ENCODE results near the gene RBM6.

Gene RBM6

DNA sequence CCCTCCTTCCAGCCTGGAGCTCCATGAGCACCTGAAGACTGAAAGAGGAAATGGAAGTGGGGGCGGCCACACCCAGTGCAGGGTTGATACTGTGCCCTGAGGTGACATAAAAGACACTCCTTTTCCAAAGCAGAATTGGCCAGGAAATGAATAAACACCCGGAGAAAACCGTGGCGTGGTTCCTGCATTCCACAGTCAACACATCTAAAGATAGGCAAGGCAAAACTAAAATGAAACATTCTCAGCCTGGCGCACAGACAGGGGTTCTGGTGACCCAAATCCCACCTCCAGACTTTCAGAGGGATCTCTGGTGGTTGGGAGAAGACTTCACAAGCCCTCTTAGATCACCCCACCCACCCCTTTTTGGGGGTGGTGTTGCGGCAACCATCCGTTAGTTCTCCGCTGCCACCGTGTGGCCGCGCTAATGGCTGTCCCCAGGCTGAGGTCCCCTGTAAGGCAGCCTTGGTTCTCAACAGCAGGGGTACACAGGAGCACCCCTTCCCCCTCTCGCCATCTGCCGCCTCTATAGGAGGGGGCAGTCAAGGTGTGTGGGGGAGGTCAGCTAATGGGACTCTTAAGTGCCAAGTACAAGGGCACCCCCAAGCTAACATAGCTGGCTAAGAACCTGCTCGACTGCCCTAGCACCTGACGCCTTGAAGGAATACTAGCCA, 33.7 kb upstream of the RBM6 start:
- Histone ChIP-seq H3K4me3 (ENCODE audit: control insufficient read depth in 1 of 7, extremely low read depth in 1 of 7, insufficient read depth in 4 of 7, low read depth in 2 of 7, low read length in 6 of 7) (peak overlapping the region in 5 of 7 experiments; percentile 23 to 70 (median 44)), H3K9me3 (ENCODE audit: control extremely low read depth in 1 of 5, control insufficient read depth in 4 of 5, insufficient read depth in 2 of 5, low read depth in 1 of 5, low read length in 4 of 5) (no peaks in the 10 kb centered on the region), H3K4me1 (ENCODE audit: control extremely low read depth in 1 of 4, control insufficient read depth in 4 of 4, insufficient read depth in 4 of 4, low read length in 3 of 4) (peaks cover 0 to 22% (median 20%) of the 10 kb centered on the region in 4 experiments), H3K27me3 (replicated peaks in 2 of 5; ENCODE audit: control insufficient read depth in 4 of 5, insufficient read depth in 5 of 5, low read length in 4 of 5) (no peaks in the 10 kb centered on the region), H3K27ac (ENCODE audit: insufficient read depth in 1 of 2, low read depth in 1 of 2, low read length in 2 of 2, poor library complexity in 1 of 2, severe bottlenecking in 2 of 2) (peak overlapping the region in 1 of 2 experiments; percentile 17), H3K36me3 (ENCODE audit: control insufficient read depth in 4 of 4, insufficient read depth in 4 of 4, low read length in 3 of 4) (peaks cover 0 to 23% (median 14%) of the 10 kb centered on the region in 4 experiments)
- CTCF ChIA-PET: interaction anchor here (0.7 to 4.0 kb wide), 21 partner anchors 9 to 203 kb away, joined by 3 to 26 read pairs (median 6); partner anchors contain the start of genes INKA1, MON1A, RBM5 and TRAIP
- POLR2A ChIA-PET: interaction anchor here (0.9 kb wide), 1 partner anchor 104 kb away, joined by 3 read pairs; the partner anchor contains the start of gene INKA1
- peak; percentile 66 to 80 (median 79) for DNase-seq
- 25% methylated on average over 8 of the region's 15 CpGs for WGBS (ENCODE audit: insufficient coverage)

DNA sequence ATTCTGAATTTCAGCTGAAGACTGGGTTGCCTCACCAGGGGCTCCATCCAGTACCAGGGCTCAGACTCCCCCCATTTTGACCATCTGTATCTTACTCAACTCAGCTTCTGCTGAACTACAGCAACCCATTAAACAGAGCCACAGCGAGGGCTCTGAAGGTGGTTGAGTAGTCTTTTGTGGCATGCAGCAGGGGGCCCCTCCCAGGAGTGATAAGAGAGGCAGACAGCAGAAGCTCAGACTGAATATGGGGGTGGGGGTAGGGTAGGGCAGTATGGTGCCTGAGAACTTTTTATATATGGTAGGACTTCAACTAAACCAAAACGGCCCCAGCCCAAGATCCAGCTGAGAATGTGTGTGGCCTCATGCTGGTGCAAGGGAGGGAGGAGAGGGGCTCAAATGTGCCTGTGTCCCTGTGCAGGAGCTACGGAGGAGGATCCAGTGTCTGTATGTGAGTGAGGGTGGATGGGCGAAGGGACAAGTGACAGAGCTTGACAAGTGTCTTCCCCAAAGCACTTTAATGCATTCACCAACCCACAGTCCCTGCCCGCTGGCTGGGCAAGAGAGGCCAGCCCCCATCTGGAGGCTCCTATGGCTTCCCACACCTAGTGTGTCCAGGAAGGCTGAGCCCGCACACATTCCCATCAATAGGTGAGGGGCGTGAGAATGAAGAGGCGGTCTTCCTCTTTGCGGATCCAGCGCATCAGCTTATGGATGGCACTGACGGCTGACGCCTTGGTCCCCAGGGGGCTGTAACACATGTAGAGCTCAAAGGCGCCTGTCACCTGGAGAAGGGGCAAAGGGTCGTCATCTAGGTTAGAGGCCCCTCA, 31.4 kb upstream of the RBM6 start:
- CTCF ChIA-PET: interaction anchor here (1.1 to 5.4 kb wide), 7 partner anchors 7 to 69 kb away, joined by 3 to 55 read pairs (median 10); partner anchors contain the start of gene MON1A
- WGBS (ENCODE audit: insufficient coverage): over 99% methylated on average over 10 of the region's 14 CpGs
- Histone ChIP-seq H3K9me3 (ENCODE audit: control extremely low read depth in 1 of 5, control insufficient read depth in 4 of 5, insufficient read depth in 2 of 5, low read depth in 1 of 5, low read length in 4 of 5) (no peaks in the 10 kb centered on the region), H3K4me3 (ENCODE audit: control insufficient read depth in 1 of 7, extremely low read depth in 1 of 7, insufficient read depth in 4 of 7, low read depth in 2 of 7, low read length in 6 of 7) (no peak overlapping the region), H3K36me3 (ENCODE audit: control insufficient read depth in 4 of 4, insufficient read depth in 4 of 4, low read length in 3 of 4) (peaks cover 0 to 39% (median 22%) of the 10 kb centered on the region in 4 experiments), H3K27me3 (replicated peaks in 2 of 5; ENCODE audit: control insufficient read depth in 4 of 5, insufficient read depth in 5 of 5, low read length in 4 of 5) (no peaks in the 10 kb centered on the region), H3K4me1 (ENCODE audit: control extremely low read depth in 1 of 4, control insufficient read depth in 4 of 4, insufficient read depth in 4 of 4, low read length in 3 of 4) (peaks cover 0 to 19% (median 16%) of the 10 kb centered on the region in 4 experiments), H3K27ac (ENCODE audit: insufficient read depth in 1 of 2, low read depth in 1 of 2, low read length in 2 of 2, poor library complexity in 1 of 2, severe bottlenecking in 2 of 2) (no peak overlapping the region)
- POLR2A ChIA-PET: no interaction called here
- no peak for DNase-seq

DNA sequence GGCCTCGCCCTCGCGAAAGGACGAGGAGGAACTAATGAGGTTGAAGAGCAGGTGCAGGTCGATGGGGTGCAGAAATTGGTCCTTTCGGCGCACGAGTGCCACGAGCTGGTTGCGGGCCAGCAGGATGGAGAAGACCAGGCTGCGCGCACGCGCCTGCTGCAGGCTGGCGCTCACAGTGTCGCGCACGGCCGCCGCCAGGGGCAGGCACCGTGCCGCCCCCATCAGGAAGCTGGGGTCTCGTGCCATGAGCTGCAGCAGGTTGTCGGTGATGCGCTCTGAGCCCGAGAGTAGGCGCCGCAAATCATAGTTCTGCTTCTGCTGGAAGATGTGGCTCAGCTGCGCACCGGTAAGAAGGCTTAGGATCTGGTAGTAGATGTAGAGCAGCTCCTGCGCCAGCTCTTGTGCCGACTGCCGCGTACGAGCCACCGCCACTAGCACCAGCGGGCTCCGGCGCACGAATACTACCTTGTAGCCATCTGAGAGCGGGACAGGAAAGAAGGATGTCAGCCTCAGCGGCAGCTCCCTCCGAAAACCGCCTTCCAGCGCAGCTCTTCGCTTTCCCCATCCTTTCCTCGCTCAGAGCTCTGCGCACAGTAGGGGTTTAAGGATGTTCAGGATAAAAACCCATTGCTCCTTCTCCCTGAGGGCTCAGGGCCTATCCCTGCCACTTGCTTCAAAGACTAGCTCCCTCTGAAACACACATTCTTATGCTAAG, 29.4 kb upstream of the RBM6 start:
- no peak overlapping the region for H3K4me3 ChIP-seq (ENCODE audit: control insufficient read depth in 1 of 7, extremely low read depth in 1 of 7, insufficient read depth in 4 of 7, low read depth in 2 of 7, low read length in 6 of 7)
- 95% methylated on average over 46 of the region's 48 CpGs for WGBS (ENCODE audit: insufficient coverage)
- H3K36me3 ChIP-seq (ENCODE audit: control insufficient read depth in 4 of 4, insufficient read depth in 4 of 4, low read length in 3 of 4): peaks cover 0 to 39% (median 22%) of the 10 kb centered on the region in 4 experiments

DNA sequence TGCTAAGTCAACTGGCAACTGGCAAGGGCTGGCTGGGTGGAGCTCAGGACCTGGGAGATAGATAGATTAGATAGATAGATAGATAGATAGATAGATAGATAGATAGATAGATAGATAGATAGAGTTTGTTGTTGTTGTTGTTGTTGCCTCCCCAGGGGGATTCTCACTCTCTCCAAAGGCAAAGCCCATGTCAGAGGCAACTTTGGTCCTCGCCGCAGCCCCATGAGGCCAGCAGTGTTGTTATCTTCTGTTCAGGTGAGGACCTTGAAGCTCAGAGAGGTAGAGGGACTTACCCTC, 28.9 kb upstream of the RBM6 start:
- CTCF ChIA-PET: interaction anchor here (1.3 to 5.4 kb wide), 3 partner anchors 11 to 109 kb away, joined by 3 to 55 read pairs (median 4); no protein-coding TSS in a partner anchor
- DNase-seq: no peak
- POLR2A ChIA-PET: interaction anchor here (0.5 kb wide), 1 partner anchor 37 kb away, joined by 5 read pairs; no protein-coding TSS in a partner anchor
- no CpG with 5 or more reads among the region's 2 CpGs for WGBS (ENCODE audit: insufficient coverage)
- peaks cover 0 to 6% (median 4%) of the 10 kb centered on the region in 4 experiments for H3K4me1 ChIP-seq (ENCODE audit: control extremely low read depth in 1 of 4, control insufficient read depth in 4 of 4, insufficient read depth in 4 of 4, low read length in 3 of 4)
- H3K9me3 ChIP-seq (ENCODE audit: control extremely low read depth in 1 of 5, control insufficient read depth in 4 of 5, insufficient read depth in 2 of 5, low read depth in 1 of 5, low read length in 4 of 5): no peaks in the 10 kb centered on the region
- H3K4me3 ChIP-seq (ENCODE audit: control insufficient read depth in 1 of 7, extremely low read depth in 1 of 7, insufficient read depth in 4 of 7, low read depth in 2 of 7, low read length in 6 of 7): no peak overlapping the region
- no peaks in the 10 kb centered on the region for H3K27me3 ChIP-seq (replicated peaks in 2 of 5; ENCODE audit: control insufficient read depth in 4 of 5, insufficient read depth in 5 of 5, low read length in 4 of 5)
- no peak overlapping the region for H3K27ac ChIP-seq (ENCODE audit: insufficient read depth in 1 of 2, low read depth in 1 of 2, low read length in 2 of 2, poor library complexity in 1 of 2, severe bottlenecking in 2 of 2)
- H3K36me3 ChIP-seq (ENCODE audit: control insufficient read depth in 4 of 4, insufficient read depth in 4 of 4, low read length in 3 of 4): peaks cover 0 to 39% (median 22%) of the 10 kb centered on the region in 4 experiments

More for the DNA sequence above, 29.4 kb upstream of the RBM6 start:
- Histone ChIP-seq H3K27ac (ENCODE audit: insufficient read depth in 1 of 2, low read depth in 1 of 2, low read length in 2 of 2, poor library complexity in 1 of 2, severe bottlenecking in 2 of 2) (no peak overlapping the region), H3K4me1 (ENCODE audit: control extremely low read depth in 1 of 4, control insufficient read depth in 4 of 4, insufficient read depth in 4 of 4, low read length in 3 of 4) (peaks cover 0 to 11% (median 9%) of the 10 kb centered on the region in 4 experiments), H3K27me3 (replicated peaks in 2 of 5; ENCODE audit: control insufficient read depth in 4 of 5, insufficient read depth in 5 of 5, low read length in 4 of 5) (no peaks in the 10 kb centered on the region), H3K9me3 (ENCODE audit: control extremely low read depth in 1 of 5, control insufficient read depth in 4 of 5, insufficient read depth in 2 of 5, low read depth in 1 of 5, low read length in 4 of 5) (no peaks in the 10 kb centered on the region)
- DNase-seq: no peak
- POLR2A ChIA-PET: interaction anchor here (0.6 kb wide), 1 partner anchor 16 kb away, joined by 3 read pairs; no protein-coding TSS in a partner anchor
- CTCF ChIA-PET: interaction anchor here (1.2 to 5.4 kb wide), 4 partner anchors 10 to 109 kb away, joined by 3 to 55 read pairs (median 6); no protein-coding TSS in a partner anchor

DNA sequence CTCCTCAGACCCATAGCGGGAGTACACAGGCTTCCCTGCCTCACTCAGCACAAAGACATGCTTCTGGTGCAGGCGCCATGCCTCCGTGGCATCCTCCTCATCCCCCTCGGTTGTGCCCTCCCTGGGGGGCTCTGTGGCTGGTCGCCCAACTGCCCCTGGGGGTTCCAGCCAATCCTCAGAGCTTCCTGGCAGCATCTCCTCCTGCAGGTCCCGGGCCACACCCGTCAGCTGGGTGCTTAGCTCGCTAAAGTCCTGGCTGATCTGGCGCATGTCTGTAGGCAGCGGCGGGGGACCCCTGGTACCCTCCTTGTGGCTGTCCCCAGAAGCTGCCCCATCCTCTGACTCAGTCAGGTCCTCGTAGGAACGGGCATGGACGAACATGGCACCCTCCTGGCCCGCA, 28.3 kb upstream of the RBM6 start:
- Histone ChIP-seq H3K4me3 (ENCODE audit: control insufficient read depth in 1 of 7, extremely low read depth in 1 of 7, insufficient read depth in 4 of 7, low read depth in 2 of 7, low read length in 6 of 7) (no peak overlapping the region), H3K9me3 (ENCODE audit: control extremely low read depth in 1 of 5, control insufficient read depth in 4 of 5, insufficient read depth in 2 of 5, low read depth in 1 of 5, low read length in 4 of 5) (no peaks in the 10 kb centered on the region), H3K36me3 (ENCODE audit: control insufficient read depth in 4 of 4, insufficient read depth in 4 of 4, low read length in 3 of 4) (peaks cover 0 to 39% (median 22%) of the 10 kb centered on the region in 4 experiments), H3K27ac (ENCODE audit: insufficient read depth in 1 of 2, low read depth in 1 of 2, low read length in 2 of 2, poor library complexity in 1 of 2, severe bottlenecking in 2 of 2) (no peak overlapping the region), H3K27me3 (replicated peaks in 2 of 5; ENCODE audit: control insufficient read depth in 4 of 5, insufficient read depth in 5 of 5, low read length in 4 of 5) (no peaks in the 10 kb centered on the region), H3K4me1 (ENCODE audit: control extremely low read depth in 1 of 4, control insufficient read depth in 4 of 4, insufficient read depth in 4 of 4, low read length in 3 of 4) (peaks cover 0 to under 1% (median under 1%) of the 10 kb centered on the region in 4 experiments)
- ChIA-PET CTCF (interaction anchor here (1.3 to 5.4 kb wide), 2 partner anchors 12 to 72 kb away, joined by 3 to 55 read pairs; no protein-coding TSS in a partner anchor), POLR2A (interaction anchor here (0.5 kb wide), 1 partner anchor 37 kb away, joined by 5 read pairs; no protein-coding TSS in a partner anchor)
- no peak for DNase-seq
- 96% methylated on average over 15 of the region's 15 CpGs for WGBS (ENCODE audit: insufficient coverage)

DNA sequence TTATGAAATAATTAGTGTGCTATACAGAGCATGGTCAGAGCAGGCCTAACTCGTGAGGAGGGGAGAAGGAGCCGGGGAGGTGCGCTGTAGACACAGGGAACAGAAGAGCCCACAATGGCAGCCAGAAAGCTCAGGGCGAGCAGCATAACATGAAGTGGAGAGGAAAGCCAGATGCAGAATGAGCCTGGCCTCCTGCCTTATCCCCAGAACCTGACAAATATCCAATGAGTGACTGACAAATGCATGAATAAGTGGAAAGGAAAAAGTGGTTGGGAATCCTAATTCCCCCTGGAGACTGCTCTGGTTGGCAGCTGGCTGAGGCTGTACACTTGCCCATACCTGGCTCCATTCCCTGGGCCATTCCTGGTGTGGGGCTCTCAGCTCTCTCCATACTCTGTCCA, 27.1 kb upstream of the RBM6 start:
- H3K4me3 ChIP-seq (ENCODE audit: control insufficient read depth in 1 of 7, extremely low read depth in 1 of 7, insufficient read depth in 4 of 7, low read depth in 2 of 7, low read length in 6 of 7): no peak overlapping the region
- CTCF ChIA-PET: interaction anchor here (0.9 to 5.4 kb wide), 2 partner anchors 11 to 73 kb away, joined by 3 to 55 read pairs; no protein-coding TSS in a partner anchor
- peaks cover 0 to 39% (median 22%) of the 10 kb centered on the region in 4 experiments for H3K36me3 ChIP-seq (ENCODE audit: control insufficient read depth in 4 of 4, insufficient read depth in 4 of 4, low read length in 3 of 4)
- POLR2A ChIA-PET: interaction anchor here (0.5 to 0.6 kb wide), 2 partner anchors 47 to 122 kb away, joined by 3 to 7 read pairs; no protein-coding TSS in a partner anchor
- no peak overlapping the region for H3K27ac ChIP-seq (ENCODE audit: insufficient read depth in 1 of 2, low read depth in 1 of 2, low read length in 2 of 2, poor library complexity in 1 of 2, severe bottlenecking in 2 of 2)
- WGBS (ENCODE audit: insufficient coverage): 96% methylated on average over 3 of the region's 4 CpGs
- H3K27me3 ChIP-seq (replicated peaks in 2 of 5; ENCODE audit: control insufficient read depth in 4 of 5, insufficient read depth in 5 of 5, low read length in 4 of 5): no peaks in the 10 kb centered on the region
- no peak for DNase-seq
- H3K9me3 ChIP-seq (ENCODE audit: control extremely low read depth in 1 of 5, control insufficient read depth in 4 of 5, insufficient read depth in 2 of 5, low read depth in 1 of 5, low read length in 4 of 5): no peaks in the 10 kb centered on the region
- no peaks in the 10 kb centered on the region for H3K4me1 ChIP-seq (ENCODE audit: control extremely low read depth in 1 of 4, control insufficient read depth in 4 of 4, insufficient read depth in 4 of 4, low read length in 3 of 4)
